Choroid plexus epithelial cell (primary cell): ENCODE measurements around the gene SLC13A5.

Experiments
- DNase-seq: peaks from one replicate; pipeline ENCODE4 v3.0.0-alpha.2; 2010; ENCODE audit warnings: low read depth
- H3K4me3 ChIP-seq: 2 replicates; pipeline ENCODE4 v1.5.1; 2011; ENCODE audit warnings: low read depth, mild to moderate bottlenecking, control low read depth, low read length, moderate library complexity
- TF ChIP-seq, protein P1 (sequence below): conservative IDR thresholded peaks from 2 replicates; pipeline ENCODE4 v1.5.1; 2011; ENCODE audit warnings: low read depth, mild to moderate bottlenecking, control low read depth, inconsistent platforms, low read length, moderate library complexity

The SLC13A5 gene

DNA sequence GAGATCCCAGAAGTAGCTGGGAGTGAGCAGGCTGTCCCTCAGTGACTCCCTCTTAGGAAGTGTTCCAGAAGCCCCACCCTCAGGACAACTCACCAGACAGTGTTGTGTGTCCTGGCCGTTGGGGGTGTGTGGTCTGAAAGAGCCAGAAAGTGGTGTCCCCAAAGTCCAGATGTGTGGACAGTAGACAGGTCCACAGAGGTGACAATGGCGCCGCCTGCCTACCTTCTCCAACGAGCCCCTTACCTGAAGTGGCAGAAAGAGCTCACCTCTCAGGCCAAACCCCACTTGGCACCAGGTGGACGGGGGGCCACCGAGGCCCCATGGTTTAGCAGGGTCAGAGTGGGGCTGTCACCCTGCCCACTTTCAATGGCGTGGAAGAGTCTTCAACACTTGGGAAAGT is 41.7 kb downstream of the SLC13A5 start:
- DNase-seq, result no peak
- no peak overlapping the region for H3K4me3 ChIP-seq
- TF ChIP-seq, protein P1, sequence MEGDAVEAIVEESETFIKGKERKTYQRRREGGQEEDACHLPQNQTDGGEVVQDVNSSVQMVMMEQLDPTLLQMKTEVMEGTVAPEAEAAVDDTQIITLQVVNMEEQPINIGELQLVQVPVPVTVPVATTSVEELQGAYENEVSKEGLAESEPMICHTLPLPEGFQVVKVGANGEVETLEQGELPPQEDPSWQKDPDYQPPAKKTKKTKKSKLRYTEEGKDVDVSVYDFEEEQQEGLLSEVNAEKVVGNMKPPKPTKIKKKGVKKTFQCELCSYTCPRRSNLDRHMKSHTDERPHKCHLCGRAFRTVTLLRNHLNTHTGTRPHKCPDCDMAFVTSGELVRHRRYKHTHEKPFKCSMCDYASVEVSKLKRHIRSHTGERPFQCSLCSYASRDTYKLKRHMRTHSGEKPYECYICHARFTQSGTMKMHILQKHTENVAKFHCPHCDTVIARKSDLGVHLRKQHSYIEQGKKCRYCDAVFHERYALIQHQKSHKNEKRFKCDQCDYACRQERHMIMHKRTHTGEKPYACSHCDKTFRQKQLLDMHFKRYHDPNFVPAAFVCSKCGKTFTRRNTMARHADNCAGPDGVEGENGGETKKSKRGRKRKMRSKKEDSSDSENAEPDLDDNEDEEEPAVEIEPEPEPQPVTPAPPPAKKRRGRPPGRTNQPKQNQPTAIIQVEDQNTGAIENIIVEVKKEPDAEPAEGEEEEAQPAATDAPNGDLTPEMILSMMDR, result no peak

DNA sequence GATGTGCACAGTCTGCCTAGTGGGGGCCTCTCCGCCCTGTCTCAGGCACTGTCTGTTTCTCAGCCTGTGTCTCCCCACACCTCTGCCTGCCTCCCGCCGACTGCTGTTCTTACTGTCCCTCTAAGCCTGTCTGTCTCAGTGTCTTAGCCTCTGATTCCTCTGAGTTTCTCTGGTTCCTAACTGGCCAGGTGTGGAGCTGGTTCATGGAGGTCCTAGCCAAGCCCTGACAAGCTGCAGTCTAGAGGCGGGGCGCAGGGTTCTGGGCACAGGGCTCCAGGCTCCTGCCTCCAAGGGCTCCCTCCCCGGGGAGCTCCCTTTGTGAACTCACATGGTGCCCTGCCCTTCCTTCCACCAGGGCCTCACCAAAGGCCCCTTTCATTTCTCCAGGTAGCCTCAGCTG is 42.2 kb downstream of the SLC13A5 start:
- TF ChIP-seq, protein P1, result no peak
- no peak for DNase-seq
- H3K4me3 ChIP-seq, result no peak overlapping the region

DNA sequence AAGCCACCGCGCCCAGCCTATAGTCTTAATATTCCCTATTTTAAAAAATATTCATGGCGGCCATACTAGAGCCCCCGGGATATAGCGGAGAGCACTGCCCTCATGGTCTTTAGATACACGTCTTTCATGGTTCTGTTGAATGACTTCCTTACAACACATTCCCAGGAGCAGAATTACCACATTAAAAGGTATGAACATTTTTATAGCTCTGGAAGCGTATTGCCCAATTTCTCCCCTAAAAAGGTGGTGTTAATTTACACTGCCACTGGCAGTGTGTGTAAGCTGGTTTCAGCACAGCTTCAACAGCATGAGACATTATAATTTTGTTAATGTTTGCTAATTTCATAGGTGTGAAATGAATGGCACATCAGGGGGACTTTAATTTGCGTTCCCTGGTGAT is 42.6 kb downstream of the SLC13A5 start:
- TF ChIP-seq, protein P1, result no peak
- DNase-seq, result no peak
- no peak overlapping the region for H3K4me3 ChIP-seq

DNA sequence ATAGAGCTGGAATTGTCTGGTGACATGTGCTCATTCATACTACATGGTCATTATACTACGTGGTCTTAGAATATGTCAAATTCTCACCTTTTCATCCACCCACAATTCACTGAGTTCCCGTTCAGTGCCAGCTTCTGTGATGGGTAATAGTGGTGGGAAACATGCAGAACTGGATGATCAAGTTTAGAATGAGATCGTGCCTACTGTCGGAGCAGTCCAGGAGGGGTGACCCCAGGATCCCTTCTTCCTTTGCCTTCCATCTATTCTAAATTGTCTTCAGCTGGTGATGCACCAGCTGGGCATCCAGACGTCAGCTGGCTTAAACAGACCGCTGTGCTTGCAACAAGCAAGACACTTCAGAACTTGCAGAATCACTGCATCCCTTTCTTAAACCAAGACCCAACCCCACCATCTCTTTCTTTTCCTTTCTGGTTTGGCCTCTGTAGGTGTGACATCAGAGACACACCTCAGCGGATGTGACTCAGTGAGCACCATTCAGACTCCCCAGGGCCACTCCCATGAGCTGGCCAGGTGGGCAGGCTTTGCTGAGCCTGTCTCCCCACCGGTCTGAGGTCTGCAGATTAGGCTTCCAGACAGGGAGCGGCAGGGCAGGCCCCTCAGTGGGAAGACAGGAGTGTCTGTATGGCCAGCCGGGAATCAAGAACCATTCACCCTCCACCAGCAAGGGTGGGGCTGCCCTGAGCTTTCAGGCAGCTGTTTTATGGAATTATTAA is 43.5 kb downstream of the SLC13A5 start:
- no peak overlapping the region for H3K4me3 ChIP-seq
- TF ChIP-seq, protein P1, result no peak
- no peak for DNase-seq

DNA sequence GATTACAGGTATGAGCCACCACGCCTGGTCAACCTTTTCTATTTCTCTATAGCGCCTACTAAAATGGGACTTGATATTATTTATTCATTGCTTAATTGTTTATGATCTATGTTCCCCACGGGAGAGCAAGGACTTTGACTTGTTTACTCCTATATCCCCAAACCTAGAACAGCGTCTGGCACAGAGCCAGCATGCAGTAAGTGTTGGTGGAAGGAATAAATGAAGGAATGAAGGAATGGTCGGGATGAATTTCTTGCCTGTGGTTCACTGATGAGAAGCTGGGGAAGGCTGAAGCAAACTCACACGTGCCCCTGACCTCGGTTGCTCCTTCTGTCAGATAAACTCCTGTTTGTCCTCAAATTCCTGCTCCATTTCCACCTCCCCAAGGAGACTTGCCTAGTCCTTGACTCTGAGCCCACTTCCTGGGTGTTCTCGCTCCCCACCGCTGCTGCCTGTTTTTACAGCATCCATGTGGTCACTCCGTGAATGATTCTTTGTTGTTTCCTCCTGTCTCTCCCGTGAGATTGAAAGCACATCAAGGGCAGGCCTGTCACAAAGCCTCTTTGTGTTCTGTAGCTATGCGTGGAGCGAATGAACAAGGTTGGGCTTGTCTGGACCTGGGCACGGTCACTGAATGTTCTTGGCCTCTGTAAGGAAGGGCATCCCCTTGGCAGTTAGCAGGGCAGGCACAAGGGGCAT is 44.3 kb downstream of the SLC13A5 start:
- DNase-seq, result no peak
- H3K4me3 ChIP-seq, result no peak overlapping the region
- TF ChIP-seq, protein P1, result no peak

DNA sequence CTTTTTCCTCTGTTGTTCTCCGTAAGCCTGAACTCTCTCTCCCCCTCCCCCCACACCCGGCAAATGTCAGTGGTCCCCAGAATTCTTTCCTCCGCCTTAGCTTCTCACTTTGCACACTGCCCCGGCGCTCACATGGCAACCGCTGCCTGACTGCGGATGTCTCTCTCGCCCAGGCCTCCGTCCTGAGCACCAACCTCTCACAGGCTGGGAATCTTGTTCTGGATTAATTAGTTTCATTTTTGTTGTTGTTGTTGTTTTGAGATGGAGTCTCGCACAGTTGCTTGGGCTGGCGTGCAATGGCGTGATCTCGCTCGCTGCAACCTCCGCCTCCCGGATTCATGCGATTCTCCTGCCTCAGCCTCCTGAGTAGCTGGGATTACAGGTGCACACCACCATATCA is 45.0 kb downstream of the SLC13A5 start:
- no peak for DNase-seq
- TF ChIP-seq, protein P1, result no peak
- no peak overlapping the region for H3K4me3 ChIP-seq

DNA sequence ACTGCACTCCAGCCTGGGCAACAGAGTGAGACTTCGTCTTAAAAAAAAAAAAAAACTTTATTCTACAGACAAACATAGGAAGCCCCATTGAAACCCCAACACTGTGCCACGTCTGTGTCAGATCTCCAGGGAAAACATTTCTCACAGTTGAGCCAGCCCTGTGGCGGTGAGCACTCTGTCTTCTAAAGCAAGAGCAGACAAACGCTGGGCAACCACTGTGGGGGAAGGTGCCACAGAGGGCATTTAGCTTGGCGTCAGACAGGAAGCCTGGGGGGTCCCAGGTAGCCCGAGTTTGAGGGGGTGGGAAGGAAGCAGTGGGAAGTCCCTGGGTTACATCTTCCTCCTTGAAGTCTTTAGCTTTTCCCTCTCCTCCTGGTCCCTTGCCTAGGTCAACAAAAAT is 45.7 kb downstream of the SLC13A5 start:
- TF ChIP-seq, protein P1, result no peak
- no peak for DNase-seq
- H3K4me3 ChIP-seq, result no peak overlapping the region
